HG03280 (cell line): ENCODE measurements around the gene NASP.
A peak's percentile ranks its signal among the peaks of the same experiment; 100 is the strongest.

Experiments
- ATAC-seq: cut with Tn5 transposase; IDR thresholded peaks from one replicate; pipeline ENCODE4 v1.9.1; 2021; ENCODE audit warnings: mild to moderate bottlenecking, moderate library complexity; ENCODE audit not compliant: unreplicated experiment

Gene NASP, protein sequence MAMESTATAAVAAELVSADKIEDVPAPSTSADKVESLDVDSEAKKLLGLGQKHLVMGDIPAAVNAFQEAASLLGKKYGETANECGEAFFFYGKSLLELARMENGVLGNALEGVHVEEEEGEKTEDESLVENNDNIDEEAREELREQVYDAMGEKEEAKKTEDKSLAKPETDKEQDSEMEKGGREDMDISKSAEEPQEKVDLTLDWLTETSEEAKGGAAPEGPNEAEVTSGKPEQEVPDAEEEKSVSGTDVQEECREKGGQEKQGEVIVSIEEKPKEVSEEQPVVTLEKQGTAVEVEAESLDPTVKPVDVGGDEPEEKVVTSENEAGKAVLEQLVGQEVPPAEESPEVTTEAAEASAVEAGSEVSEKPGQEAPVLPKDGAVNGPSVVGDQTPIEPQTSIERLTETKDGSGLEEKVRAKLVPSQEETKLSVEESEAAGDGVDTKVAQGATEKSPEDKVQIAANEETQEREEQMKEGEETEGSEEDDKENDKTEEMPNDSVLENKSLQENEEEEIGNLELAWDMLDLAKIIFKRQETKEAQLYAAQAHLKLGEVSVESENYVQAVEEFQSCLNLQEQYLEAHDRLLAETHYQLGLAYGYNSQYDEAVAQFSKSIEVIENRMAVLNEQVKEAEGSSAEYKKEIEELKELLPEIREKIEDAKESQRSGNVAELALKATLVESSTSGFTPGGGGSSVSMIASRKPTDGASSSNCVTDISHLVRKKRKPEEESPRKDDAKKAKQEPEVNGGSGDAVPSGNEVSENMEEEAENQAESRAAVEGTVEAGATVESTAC

DNA sequence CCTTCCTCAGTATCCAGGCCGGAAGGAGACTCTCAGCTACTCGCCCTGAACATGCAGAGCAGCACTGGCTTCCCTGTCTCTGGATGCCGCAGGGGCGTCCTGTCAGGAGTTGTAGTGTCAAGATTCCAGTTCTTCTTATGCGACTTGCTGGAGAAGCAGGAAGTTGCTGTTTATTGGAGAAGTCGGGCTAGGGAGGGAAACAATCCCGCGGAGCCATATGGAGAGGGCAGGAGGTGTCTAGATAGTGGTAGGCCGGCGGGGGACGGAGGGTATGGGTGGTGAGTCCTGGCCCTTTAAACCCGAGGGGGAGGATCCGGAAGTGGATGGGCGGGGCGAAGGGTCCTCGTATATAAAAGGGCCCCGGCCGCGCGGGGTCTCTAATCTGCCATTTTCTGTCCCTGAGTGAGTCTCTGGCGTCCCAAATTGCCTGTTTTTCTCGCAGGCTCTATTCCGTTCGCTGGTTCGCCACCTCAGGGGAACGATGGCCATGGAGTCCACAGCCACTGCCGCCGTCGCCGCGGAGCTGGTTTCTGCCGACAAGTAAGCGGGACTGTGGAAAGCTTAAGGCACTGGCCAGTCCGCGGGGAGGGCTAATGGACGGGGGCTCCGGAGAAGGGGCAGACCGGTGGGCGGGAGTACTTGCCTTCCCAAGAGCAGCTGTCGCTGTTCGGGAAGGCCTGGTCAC is at the start of gene NASP:
TSS of gene NASP (plus strand) at position 376 of the 685 bp plus-strand sequence. CDS start at position 482, 106 bp downstream.
- ATAC-seq: peak; percentile 47

DNA sequence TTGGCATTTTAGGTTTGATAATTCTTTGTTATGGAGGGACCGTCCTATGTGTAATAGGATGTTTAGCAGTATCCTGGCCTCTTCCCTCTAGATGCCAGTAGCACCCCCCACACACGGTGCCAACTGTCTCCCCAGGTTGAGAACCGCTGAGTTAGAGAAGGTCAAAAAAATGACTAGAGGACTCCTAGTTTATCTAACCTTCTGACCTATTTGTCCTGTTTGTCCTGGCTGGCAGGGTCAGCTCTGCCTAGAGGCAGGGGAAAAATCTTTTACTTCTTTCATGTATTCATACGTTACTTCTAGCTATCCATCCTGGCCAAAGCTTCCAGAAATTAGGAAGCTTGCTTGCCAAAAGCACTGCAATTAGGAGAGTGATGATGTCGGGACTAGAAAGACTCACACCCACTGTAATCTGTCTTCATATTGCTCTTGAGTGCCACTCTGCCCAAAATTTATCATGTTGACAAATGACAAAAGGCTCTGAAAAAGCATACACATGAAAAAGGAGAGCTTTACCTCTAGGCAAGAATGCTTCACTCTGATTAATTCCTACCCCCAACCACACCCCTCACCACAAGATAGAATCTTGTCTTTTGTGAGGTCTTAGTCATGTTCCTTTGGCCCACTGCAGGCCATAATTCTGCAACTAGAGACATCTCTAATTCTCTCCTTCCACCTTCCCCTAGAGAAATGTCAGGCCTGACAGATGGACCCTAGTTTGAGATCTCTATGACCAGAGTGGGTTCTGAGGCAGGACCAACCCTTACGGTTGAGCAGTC is 47.7 kb upstream of the NASP start:
- ATAC-seq: no peak

DNA sequence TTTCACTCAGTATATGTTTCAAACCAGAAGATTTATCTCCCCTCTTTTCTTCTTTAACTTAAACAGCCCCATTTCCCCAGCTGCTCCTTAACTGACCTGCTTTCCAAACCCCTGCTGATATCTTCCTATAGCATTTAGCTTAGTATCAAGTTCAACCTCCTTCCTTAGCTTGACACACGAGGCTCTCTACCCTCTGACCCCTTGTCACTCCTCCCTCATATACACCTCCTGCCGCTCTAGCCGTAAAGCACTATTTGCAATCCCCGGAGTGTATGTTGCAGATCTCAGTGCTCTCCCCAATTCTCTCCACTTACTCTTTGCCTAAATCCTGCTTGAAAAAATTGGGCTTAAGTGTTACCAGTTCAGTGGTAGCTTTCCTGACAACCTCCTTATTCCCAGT is 47.0 kb upstream of the NASP start:
- ATAC-seq: no peak

DNA sequence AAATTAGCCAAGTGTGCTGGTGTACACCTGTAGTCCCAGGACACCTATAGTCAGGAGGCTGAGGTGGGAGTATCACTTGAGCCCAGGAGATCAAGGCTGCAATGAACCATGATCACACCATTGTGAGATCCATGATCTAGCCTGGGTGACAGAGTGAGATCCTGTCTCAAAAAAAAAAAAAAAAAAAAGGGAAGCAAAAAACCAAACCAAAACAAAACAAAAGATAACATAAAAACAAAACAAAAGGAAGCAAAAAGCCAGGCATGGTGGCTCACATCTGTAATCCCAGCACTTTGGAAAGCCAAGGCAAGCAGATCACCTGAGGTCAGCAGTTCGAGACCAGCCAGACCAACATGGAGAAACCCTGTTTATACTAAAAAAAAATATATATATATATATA is 42.6 kb upstream of the NASP start:
- no peak for ATAC-seq

DNA sequence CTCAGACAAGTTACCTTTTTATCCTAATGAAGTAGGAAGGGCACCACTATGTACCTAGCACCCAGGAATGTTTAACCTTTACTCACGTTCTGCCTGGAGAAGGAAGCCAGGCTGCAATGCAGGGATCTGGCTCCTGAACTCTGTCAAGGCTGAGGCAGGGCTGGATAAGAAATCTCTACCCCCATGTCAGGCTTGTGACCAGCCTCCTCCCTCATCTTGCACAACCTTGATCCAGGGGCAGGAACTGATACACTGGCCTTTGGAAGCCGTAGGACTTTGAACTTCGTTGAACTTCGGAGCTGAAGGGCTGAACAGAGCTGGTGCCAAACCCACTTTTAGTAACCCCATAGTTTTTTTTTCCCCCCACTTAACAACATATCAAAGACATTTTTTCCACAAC is 41.2 kb upstream of the NASP start:
- no peak for ATAC-seq

DNA sequence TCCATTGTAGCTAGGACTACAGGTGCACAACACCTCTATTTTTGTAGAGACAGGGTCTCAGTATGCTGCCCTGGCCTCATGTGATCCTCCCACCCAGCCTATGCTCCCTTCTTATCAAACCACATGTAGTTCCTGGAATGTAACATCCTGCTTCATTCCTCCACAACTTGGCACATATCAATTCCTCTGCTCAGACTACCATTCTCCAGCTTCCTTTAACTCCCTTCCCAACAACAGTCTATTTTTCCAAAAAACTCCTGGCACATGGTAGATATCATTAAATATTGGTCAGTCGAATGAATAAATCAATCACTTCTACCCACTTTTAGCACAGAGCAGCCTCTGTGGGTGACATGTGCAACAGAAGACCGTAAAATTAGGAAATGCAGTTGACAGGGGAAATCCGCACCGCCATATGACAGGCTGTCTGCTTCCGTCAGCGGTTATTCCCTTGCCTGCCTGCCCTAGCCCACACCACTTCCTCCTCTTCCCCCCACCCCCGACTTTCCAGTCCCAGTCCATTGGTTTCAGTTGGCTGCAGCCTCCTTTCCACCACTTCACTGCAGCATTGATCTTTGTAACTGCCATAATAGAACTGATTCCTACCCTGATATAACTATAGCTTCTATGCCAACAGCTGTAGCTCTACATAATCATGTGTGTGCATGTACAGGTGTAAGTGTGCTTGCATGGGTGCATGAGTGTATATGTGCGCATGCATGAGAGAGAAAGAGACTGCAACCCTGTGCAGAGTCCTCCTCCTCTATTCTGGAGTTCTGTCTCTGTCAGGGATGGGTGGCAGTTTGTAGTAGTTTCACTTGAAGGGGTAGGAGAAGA is 40.0 kb upstream of the NASP start:
- ATAC-seq: no peak

DNA sequence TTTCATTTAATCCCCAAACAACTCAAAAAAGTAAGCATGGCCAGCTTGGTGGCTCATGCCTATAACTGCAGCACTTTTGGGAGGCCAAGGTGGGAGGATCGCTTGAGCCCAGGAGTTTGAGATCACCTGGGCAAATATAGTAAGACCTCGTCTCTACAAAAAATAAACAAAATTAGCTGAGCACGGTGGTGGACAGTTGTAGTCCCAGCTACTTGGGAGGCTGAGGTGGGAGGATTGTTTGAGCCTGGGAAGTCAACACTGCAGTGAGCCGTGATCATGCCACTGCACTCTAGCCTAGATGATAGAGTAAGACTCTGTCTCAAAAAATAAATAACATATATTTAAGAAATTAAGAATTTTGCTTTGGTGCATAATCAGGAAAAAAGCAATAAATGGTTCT is 39.3 kb upstream of the NASP start:
- no peak for ATAC-seq

DNA sequence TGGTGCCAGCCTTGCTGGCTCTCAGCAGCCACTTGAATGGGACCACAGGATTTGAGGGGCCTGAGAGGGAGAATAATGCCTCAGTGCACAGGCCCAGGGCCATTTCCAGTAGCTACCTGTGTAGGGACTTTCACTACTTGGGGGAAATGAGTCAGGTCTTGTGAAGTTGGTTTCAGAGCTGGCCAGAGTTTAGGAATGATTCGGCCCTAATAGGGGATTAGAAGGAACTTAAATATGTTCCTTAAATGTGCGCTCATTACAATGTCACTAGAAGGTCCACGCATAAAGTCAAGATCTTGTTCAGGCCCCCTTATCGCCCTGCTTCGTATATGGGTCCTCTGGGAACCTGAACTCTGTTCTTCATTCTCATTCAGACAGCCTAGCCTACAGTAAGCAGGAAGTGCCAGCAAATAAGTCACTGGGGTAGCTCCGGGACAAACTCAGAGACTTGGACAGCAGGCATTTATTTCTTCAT is 38.8 kb upstream of the NASP start:
- ATAC-seq: no peak

DNA sequence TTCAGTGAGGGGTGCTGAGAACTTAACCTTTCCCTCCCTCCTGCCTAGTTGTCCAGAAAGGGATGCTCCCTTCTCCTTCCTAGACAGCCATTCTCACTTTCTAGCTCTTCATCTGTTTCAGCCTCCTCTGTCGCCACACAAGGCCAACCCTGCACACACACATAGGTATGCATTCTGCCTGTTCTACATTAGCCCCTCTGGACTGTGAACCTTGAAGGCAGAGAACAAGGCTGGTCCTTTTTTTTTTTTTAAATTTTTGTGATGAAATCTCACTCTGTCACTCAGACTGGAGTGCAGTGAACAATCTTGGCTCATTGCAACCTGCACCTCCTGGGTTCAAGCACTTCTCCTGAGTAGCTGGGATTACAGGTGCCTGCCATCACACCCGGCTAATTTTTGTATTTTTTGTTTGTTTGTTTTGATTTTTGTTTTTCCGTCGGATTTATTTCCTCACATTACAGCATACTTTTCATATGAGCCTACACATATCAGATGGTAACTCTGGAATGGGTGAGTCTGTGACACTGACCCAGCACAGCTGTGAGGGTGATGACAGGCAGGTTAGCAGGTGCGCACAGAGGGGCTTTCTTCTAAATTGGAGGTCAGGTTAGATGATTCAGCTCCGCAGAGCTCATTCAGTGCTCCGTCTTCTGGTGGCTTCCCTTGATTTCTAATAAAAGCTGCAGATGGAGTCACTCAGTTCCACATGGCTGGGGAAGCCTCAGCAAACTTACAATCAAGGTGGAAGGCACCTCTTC is 38.1 kb upstream of the NASP start:
- ATAC-seq: no peak

DNA sequence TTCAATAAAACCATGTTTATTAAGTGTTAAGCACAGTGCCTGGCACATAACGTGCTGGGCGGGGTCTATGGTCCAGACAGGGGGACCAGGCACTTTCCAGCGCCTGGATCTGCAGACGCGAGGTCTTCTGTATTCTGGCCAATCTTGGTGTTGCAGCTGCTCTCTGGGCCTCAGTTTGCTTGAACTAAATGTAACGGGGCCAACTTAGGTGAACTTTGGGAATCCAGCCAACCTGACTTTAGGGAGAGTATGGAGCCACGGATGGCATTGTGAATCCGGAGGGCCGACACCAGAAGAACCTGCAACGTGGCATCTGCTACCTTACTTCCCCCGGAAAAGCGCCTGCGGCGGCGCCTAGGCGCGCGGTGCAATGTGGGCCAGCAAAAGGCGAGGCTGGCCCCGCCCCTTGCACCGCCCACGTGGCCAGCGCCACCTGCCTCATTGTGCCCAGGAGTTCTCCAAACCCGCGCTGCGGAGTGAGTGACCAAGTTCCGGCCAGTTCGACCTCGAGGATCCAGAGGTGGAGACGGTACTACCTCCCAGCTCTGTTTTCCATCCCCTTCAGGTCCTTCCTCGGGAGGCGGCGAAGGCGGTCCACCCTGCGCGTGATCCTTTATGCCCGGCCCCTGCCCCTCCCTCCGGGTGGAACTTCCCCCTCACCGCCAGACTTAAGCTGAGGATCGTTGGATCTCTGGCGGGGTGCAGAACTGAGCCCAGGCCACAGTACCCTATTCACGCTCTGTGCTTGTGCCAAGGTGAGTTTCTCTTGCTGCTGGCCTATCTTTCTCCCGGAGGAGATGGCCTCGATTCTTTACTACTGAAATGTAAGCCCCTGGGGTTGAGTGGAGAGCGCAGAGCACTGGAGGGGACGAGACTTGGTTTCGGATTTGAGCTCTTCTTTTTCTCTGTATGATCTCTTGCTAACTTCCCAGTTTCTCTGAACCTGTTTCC is 33.2 kb upstream of the NASP start, which contains the start of gene AKR1A1:
TSS of gene AKR1A1 (plus strand) at position 426 of the 951 bp plus-strand sequence. CDS start 10,969 bp downstream, outside the sequence.
- peak; percentile 81 for ATAC-seq

DNA sequence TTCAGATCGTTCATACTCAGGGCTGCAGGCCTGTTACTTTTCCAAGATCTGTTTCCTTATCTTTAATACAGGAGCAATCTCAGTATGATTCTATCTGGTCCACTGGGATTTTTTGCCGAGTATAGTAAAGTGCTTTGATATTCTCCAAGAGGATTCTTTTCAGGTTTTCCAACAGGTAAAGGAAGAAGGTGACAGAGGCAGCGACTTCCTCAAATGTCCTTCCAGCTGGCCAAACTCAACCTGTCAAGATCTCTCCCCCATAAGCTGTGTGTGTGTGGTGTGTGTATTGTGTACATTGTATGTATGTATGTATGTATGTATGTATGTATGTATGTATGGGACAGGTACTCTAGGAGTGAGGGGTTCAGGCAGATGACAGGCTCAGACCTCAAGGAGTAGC is 32.2 kb upstream of the NASP start:
- no peak for ATAC-seq

DNA sequence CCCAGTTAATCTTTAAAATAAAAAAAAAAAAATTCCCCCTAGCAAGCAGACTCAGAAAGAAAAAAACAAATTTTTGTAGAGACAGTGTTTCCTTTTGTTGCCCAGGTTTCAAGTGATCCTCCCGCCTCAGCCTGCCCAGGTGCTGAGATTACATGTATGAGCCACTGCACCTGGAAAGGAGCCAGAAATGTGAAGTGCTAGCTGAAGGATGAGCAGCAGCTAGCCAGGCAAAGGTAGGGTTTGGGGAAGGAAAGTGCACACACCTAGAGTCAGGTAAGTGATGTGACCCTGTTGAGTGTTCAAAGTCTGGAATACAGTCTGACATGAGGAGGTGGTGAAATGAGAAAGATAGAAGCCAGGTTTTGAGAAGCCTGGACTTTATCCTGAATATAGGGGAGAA is 31.5 kb upstream of the NASP start:
- ATAC-seq: no peak

DNA sequence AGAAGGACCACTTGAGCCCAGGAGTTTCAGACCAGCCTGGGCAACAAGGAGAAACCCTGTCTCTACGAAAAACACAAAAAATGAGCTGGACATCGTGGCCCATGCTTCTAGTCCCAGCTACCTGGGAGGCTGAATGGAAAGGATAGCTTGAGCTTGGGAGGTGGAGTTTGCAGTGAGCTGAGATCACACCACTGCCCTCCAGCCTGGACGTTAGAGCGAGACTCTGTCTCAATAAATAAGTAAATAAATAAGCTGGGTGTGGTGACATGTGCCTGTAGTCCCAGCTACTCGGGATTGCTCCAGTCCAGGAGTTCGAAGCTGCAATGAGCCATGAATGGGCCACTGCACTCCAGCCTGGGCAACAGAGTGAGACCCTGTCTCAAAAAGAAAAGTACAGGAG is 29.6 kb upstream of the NASP start:
- no peak for ATAC-seq

DNA sequence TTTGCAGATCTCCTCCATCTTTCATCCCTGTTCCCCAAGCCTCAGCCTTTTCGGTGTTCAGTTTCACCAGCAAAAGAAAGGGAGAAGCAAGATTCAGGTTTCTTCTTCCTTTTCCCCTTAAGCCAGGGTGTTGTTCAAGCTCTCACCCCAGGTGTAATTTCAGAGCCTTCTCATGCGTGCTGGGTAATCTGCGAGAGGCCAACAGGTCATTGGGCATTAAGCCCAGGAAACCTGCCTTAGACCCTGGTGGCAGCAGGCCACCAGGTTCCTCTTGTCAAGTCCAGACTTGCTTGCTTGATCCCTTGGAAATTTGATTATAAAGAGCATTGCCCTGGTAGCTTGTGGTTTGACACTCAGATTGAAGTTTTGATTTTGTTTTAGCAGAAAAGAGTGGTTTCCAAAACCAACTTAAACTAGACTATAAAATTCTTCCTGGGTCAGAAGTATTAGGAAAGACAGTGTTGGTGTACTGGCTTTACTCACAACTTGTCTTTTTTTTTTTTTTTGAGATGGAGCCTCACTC is 26.4 kb upstream of the NASP start:
- ATAC-seq: no peak

DNA sequence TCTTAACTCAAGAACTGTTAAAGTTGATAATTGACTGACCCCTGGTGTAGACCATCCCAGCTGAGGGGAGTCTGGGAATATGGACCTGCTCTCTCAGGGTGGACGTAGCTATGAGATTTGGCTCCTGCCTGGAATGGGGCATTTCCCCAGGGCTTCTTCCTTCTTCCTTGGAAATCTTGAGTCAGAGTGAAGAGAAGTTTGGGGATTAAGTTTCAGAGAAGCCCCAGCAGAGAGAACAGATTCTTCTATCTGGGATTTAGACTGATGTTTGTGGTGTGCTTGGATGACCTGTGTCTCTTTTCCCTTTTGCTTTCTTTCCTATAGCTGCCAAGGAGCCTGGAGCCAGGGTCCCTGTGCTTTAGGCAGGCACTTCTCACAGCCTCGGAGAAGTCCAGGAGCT is 20.0 kb upstream of the NASP start:
- no peak for ATAC-seq

DNA sequence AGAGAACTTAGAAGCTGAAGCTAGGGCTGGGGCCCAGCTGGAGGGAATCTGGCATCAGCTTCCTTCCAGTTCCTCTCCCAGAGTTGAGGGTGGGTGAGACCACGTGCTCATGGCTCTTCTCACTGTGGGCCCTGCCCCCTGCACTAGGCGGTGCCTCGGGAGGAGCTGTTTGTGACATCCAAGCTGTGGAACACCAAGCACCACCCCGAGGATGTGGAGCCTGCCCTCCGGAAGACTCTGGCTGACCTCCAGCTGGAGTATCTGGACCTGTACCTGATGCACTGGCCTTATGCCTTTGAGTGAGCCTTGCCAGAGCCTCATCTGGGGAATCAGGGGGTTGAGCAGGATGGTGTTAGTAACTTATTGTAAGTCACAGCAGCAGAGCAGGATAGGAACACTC is 17.1 kb upstream of the NASP start:
- ATAC-seq: no peak

DNA sequence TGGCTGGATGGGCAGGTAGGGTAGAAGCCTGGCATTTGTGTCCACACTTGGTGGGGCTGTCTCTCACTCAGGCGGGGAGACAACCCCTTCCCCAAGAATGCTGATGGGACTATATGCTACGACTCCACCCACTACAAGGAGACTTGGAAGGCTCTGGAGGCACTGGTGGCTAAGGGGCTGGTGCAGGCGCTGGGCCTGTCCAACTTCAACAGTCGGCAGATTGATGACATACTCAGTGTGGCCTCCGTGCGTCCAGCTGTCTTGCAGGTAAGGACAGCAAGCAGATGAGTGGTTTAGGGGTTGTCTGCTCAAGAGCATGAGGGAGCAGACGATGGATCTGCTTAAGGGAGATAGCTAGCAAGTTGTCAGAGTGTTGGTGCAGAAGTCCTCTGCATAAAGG is 15.9 kb upstream of the NASP start:
- no peak for ATAC-seq

DNA sequence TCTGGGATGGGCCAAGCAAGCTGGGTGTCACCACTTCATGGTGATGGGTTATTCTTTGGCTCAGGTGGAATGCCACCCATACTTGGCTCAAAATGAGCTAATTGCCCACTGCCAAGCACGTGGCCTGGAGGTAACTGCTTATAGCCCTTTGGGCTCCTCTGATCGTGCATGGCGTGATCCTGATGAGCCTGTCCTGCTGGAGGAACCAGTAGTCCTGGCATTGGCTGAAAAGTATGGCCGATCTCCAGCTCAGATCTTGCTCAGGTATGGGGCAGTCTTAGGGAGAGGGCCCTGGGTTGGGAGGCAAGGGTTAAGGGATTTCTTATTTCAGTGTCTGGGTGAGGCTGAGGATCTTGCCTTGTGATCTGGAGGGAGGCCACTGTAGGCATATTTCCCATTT is 15.4 kb upstream of the NASP start:
- ATAC-seq: no peak
